Mucosa of stomach (tissue), 1 donor: ENCODE measurements around the gene NPSR1.

Experiments used
- H3K27me3 ChIP-seq: one replicate; pipeline ENCODE4 v1.7.0; 2013; ENCODE audit warnings: mild to moderate bottlenecking, low read length; ENCODE audit not compliant: control insufficient read depth, insufficient read depth
- H3K36me3 ChIP-seq: one replicate; pipeline ENCODE4 v1.7.0; 2013; ENCODE audit warnings: low read length; ENCODE audit not compliant: control insufficient read depth, insufficient read depth
- H3K4me1 ChIP-seq: one replicate; pipeline ENCODE4 v1.7.0; 2013; ENCODE audit warnings: mild to moderate bottlenecking, low read length; ENCODE audit not compliant: control insufficient read depth, insufficient read depth
- H3K4me3 ChIP-seq: one replicate; pipeline ENCODE4 v1.7.0; 2013; ENCODE audit warnings: low read length
- H3K9ac ChIP-seq: one replicate; pipeline ENCODE4 v1.7.0; 2013; ENCODE audit warnings: mild to moderate bottlenecking, low read length, moderate library complexity
- H3K9me3 ChIP-seq: one replicate; pipeline ENCODE4 v1.7.0; 2013; ENCODE audit warnings: mild to moderate bottlenecking, low read length, moderate library complexity; ENCODE audit not compliant: control insufficient read depth
- donor health status: Pancreatic carcinoma.

NPSR1 gene

GRCh38 chr7:34750636-34751035, 92.6 kb downstream of the NPSR1 start:
- Histone ChIP-seq H3K4me1 (peaks cover 17% of the 10 kb centered on the region), H3K27me3 (no peaks in the 10 kb centered on the region), H3K9me3 (no peaks in the 10 kb centered on the region), H3K4me3 (no peak overlapping the region), H3K9ac (no peak overlapping the region), H3K36me3 (no peaks in the 10 kb centered on the region)

GRCh38 chr7:34751725-34752643, 94.0 kb downstream of the NPSR1 start:
- H3K27me3 ChIP-seq, result no peaks in the 10 kb centered on the region
- H3K9ac ChIP-seq, result no peak overlapping the region

GRCh38 chr7:34752929-34753328, 94.9 kb downstream of the NPSR1 start:
- H3K9ac ChIP-seq, result no peak overlapping the region
- no peaks in the 10 kb centered on the region for H3K27me3 ChIP-seq
- no peak overlapping the region for H3K4me3 ChIP-seq
- H3K9me3 ChIP-seq, result no peaks in the 10 kb centered on the region
- H3K36me3 ChIP-seq, result no peaks in the 10 kb centered on the region
- peaks cover 14% of the 10 kb centered on the region for H3K4me1 ChIP-seq

More at GRCh38 chr7:34751725-34752643, 94.0 kb downstream of the NPSR1 start:
- Histone ChIP-seq H3K4me3 (no peak overlapping the region), H3K4me1 (peaks cover 17% of the 10 kb centered on the region), H3K36me3 (no peaks in the 10 kb centered on the region), H3K9me3 (no peaks in the 10 kb centered on the region)

GRCh38 chr7:34755008-34755407, 97.0 kb downstream of the NPSR1 start:
- no peaks in the 10 kb centered on the region for H3K27me3 ChIP-seq
- H3K4me3 ChIP-seq, result no peak overlapping the region

GRCh38 chr7:34756025-34756437, 98.0 kb downstream of the NPSR1 start:
- no peak overlapping the region for H3K9ac ChIP-seq
- no peaks in the 10 kb centered on the region for H3K9me3 ChIP-seq
- H3K4me1 ChIP-seq, result no peaks in the 10 kb centered on the region
- H3K36me3 ChIP-seq, result no peaks in the 10 kb centered on the region
- H3K27me3 ChIP-seq, result no peaks in the 10 kb centered on the region
- H3K4me3 ChIP-seq, result no peak overlapping the region

More at GRCh38 chr7:34755008-34755407, 97.0 kb downstream of the NPSR1 start:
- Histone ChIP-seq H3K4me1 (no peaks in the 10 kb centered on the region), H3K36me3 (no peaks in the 10 kb centered on the region), H3K9me3 (no peaks in the 10 kb centered on the region), H3K9ac (no peak overlapping the region)

GRCh38 chr7:34756691-34757090, 98.7 kb downstream of the NPSR1 start:
- no peak overlapping the region for H3K9ac ChIP-seq
- H3K4me3 ChIP-seq, result no peak overlapping the region

GRCh38 chr7:34757570-34758110, 99.6 kb downstream of the NPSR1 start:
- no peak overlapping the region for H3K9ac ChIP-seq
- H3K4me3 ChIP-seq, result no peak overlapping the region
- H3K27me3 ChIP-seq, result no peaks in the 10 kb centered on the region
- H3K36me3 ChIP-seq, result no peaks in the 10 kb centered on the region
- H3K4me1 ChIP-seq, result no peaks in the 10 kb centered on the region
- H3K9me3 ChIP-seq, result no peaks in the 10 kb centered on the region

More at GRCh38 chr7:34756691-34757090, 98.7 kb downstream of the NPSR1 start:
- Histone ChIP-seq H3K27me3 (no peaks in the 10 kb centered on the region), H3K9me3 (no peaks in the 10 kb centered on the region), H3K4me1 (no peaks in the 10 kb centered on the region), H3K36me3 (no peaks in the 10 kb centered on the region)

- Histone ChIP-seq H3K9me3 (no peaks in the 10 kb centered on the region), H3K4me3 (no peak overlapping the region), H3K27me3 (no peaks in the 10 kb centered on the region), H3K4me1 (no peaks in the 10 kb centered on the region), H3K36me3 (no peaks in the 10 kb centered on the region), H3K9ac (no peak overlapping the region)
Measured at GRCh38 chr7:34758111-34758601, 100.1 kb downstream of the NPSR1 start.

- H3K9ac ChIP-seq, result no peak overlapping the region
- no peaks in the 10 kb centered on the region for H3K9me3 ChIP-seq
- H3K4me1 ChIP-seq, result no peaks in the 10 kb centered on the region
- H3K36me3 ChIP-seq, result no peaks in the 10 kb centered on the region
- H3K27me3 ChIP-seq, result no peaks in the 10 kb centered on the region
- H3K4me3 ChIP-seq, result no peak overlapping the region
Measured at GRCh38 chr7:34759477-34760125, 101.6 kb downstream of the NPSR1 start.

GRCh38 chr7:34760271-34760670, 102.3 kb downstream of the NPSR1 start:
- H3K36me3 ChIP-seq, result no peaks in the 10 kb centered on the region
- H3K27me3 ChIP-seq, result no peaks in the 10 kb centered on the region
- H3K9me3 ChIP-seq, result no peaks in the 10 kb centered on the region
- H3K9ac ChIP-seq, result no peak overlapping the region
- no peaks in the 10 kb centered on the region for H3K4me1 ChIP-seq
- no peak overlapping the region for H3K4me3 ChIP-seq

GRCh38 chr7:34761206-34761605, 103.2 kb downstream of the NPSR1 start:
- H3K4me3 ChIP-seq, result no peak overlapping the region
- H3K9ac ChIP-seq, result no peak overlapping the region
- no peaks in the 10 kb centered on the region for H3K27me3 ChIP-seq
- H3K9me3 ChIP-seq, result no peaks in the 10 kb centered on the region
- no peaks in the 10 kb centered on the region for H3K4me1 ChIP-seq
- H3K36me3 ChIP-seq, result no peaks in the 10 kb centered on the region

GRCh38 chr7:34761627-34762026, 103.6 kb downstream of the NPSR1 start:
- Histone ChIP-seq H3K36me3 (no peaks in the 10 kb centered on the region), H3K27me3 (no peaks in the 10 kb centered on the region), H3K4me1 (no peaks in the 10 kb centered on the region), H3K4me3 (no peak overlapping the region), H3K9me3 (no peaks in the 10 kb centered on the region), H3K9ac (no peak overlapping the region)
